Karpas-422 (cell line): ENCODE data around the gene ARID3A. TPM values are rescaled to one million over a fixed set of nuclear protein-coding genes. Genes with fewer than 3 reads are reported as not detected.

ENCODE experiments used
- DNase-seq: peaks from one replicate; pipeline ENCODE4 v3.0.0-alpha.2; 2015
- H2AFZ ChIP-seq: fragments of 200-600 bp; sonication (generic); 2 replicates; pipeline ENCODE4 v1.6.1; 2014; ENCODE audit warnings: antibody characterized with exemption, low read length, mixed read lengths
- H3K27ac ChIP-seq: fragments of 200-600 bp; sonication (generic); 2 replicates; pipeline ENCODE4 v1.5.1; 2014; ENCODE audit warnings: mild to moderate bottlenecking, low read length, moderate library complexity
- H3K27me3 ChIP-seq: fragments of 200-600 bp; sonication (generic); 2 replicates; pipeline ENCODE4 v1.6.1; 2014; ENCODE audit warnings: low read length, mixed read lengths
- H3K36me3 ChIP-seq: fragments of 200-600 bp; sonication (generic); 2 replicates; pipeline ENCODE4 v1.6.1; 2014; ENCODE audit warnings: low read length, mixed read lengths; ENCODE audit not compliant: insufficient read depth
- H3K4me1 ChIP-seq: fragments of 200-600 bp; sonication (generic); 2 replicates; pipeline ENCODE4 v1.6.1; 2014; ENCODE audit warnings: mild to moderate bottlenecking, low read length, mixed read lengths
- H3K4me2 ChIP-seq: fragments of 200-600 bp; sonication (generic); 2 replicates; pipeline ENCODE4 v1.6.1; 2014; ENCODE audit warnings: low read length, low read depth, mild to moderate bottlenecking; ENCODE audit not compliant: poor library complexity, severe bottlenecking
- H3K4me3 ChIP-seq: fragments of 200-600 bp; sonication (generic); 2 replicates; pipeline ENCODE4 v1.5.1; 2014; ENCODE audit warnings: mild to moderate bottlenecking, antibody characterized with exemption, low read length, mixed read lengths
- H3K79me2 ChIP-seq: fragments of 200-600 bp; sonication (generic); 2 replicates; pipeline ENCODE4 v1.6.1; 2014; ENCODE audit warnings: mild to moderate bottlenecking, low read length, mixed read lengths
- H3K9ac ChIP-seq: fragments of 200-600 bp; sonication (generic); 2 replicates; pipeline ENCODE4 v1.6.0; 2014; ENCODE audit warnings: low read length
- H3K9me2 ChIP-seq: fragments of 200-600 bp; sonication (generic), shearing (Covaris generic); replicated peaks from 2 replicates; pipeline ENCODE4 v1.6.0; 2014; ENCODE audit warnings: mild to moderate bottlenecking, low read length, moderate library complexity; ENCODE audit not compliant: insufficient read depth
- H3K9me3 ChIP-seq: fragments of 300-700, 200-600 bp; sonication (generic); 2 replicates; pipeline ENCODE4 v1.6.1; 2014; ENCODE audit warnings: low read length, mixed read lengths
- H4K20me1 ChIP-seq: fragments of 200-600 bp; sonication (generic); 2 replicates; pipeline ENCODE4 v1.6.1; 2014; ENCODE audit warnings: mild to moderate bottlenecking, antibody characterized with exemption, low read length, low read depth; ENCODE audit not compliant: insufficient read depth
- total RNA-seq: library from RNA; depleted of rRNA; stranded (reverse); fragments of >200 nt; shearing (Covaris generic); gene quantifications from 2 replicates; pipeline ENCODE4 v1.2.3, GENCODE V29; 2014; ENCODE audit warnings: low replicate concordance

The ARID3A gene
- total RNA-seq, 1 experiment from 2014 or later = 2.0 TPM

DNA sequence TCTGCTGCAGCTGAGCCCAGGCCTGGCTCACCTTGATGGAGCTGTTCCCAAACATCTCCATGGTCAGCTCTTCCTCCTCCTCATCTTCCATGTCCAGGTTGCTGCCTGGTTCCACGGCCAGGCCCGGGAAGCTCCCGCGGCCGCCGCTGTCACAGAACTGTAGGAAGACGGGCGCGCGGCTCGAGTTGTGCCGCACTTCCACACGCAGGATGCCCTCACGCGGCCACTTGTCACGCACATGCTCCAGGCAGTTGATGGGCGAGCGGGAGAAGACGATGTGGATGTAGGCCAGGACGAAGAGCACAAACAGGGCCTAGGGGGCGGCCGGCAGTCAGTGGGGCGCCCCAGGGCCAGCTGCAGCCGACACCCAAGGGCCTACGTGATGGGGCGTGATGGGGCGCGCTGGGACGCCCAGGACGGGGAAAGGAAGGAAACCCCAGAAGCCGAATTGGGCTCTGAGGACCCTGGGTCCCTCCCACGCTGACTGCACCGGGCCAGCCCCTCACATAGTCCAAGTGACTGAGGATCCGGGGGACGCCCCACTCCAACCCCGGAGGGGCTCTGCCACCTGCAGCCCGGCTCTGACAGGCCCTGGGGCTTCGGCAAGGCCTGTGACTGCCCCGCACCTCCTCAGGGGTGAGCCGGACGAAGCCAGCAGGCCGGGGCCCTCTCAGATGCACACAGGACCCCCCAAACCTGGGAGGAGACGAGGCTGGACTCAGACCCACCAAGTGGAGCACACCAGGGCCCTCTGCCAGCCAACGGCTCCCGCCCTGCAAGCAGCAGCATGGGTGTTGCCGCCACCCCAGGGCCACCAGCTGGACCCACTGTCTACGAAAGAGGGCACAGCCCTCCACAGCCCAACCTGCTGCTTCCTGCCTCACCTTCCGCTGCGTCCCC lies 88.6 kb downstream of the ARID3A start:
- H2AFZ ChIP-seq = no peak overlapping the region
- H4K20me1 ChIP-seq = peaks cover 54% of the 10 kb centered on the region

DNA sequence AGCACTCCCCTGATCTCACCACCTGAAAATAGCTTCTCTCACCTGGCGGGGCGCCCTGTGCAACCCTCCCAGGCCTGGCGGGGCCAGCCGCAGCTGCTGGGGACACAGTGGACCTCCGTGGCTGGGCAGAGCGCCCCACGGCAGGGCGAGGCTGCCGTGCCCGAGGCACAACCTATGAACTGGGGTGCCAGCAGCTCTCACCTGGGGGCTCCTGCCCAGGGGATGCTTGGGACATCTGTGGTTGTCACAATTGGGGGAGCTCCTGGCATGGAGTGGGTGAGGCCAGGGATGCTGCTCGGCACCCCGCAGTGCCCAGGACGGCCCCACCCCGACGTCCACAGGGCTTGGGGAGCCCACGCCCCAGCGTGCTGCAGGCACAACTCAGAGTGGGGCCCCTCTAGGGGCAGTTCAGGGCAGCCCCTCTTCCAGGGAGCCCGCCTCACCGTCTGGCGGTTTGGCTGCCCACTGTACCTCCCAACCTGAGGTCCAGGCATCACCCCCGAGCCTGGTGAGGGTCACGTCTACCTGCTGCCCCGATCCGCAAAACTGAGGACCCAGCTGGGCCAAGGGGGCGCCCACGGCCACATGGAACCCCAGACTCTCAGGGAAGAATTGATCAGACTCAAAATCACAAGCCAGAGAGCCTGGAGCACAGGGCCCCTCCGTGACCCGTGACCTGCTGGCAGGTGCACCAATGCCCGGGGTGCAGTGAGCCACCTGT lies 89.4 kb downstream of the ARID3A start:
- no peaks in the 10 kb centered on the region for H3K9me2 ChIP-seq
- H3K4me3 ChIP-seq = no peak overlapping the region
- no peaks in the 10 kb centered on the region for H3K27me3 ChIP-seq
- H3K36me3 ChIP-seq = no peaks in the 10 kb centered on the region
- H3K79me2 ChIP-seq = peaks cover 58% of the 10 kb centered on the region
- H3K27ac ChIP-seq = no peak overlapping the region
- no peak overlapping the region for H2AFZ ChIP-seq
- DNase-seq = no peak
- H3K4me1 ChIP-seq = peaks cover 36% of the 10 kb centered on the region
- no peak overlapping the region for H3K4me2 ChIP-seq
- peaks cover 62% of the 10 kb centered on the region for H4K20me1 ChIP-seq
- no peaks in the 10 kb centered on the region for H3K9me3 ChIP-seq
- H3K9ac ChIP-seq = no peak overlapping the region

More for the DNA sequence above, 88.6 kb downstream of the ARID3A start:
- Histone ChIP-seq H3K9ac (no peak overlapping the region), H3K4me1 (peaks cover 32% of the 10 kb centered on the region), H3K9me2 (no peaks in the 10 kb centered on the region), H3K27me3 (no peaks in the 10 kb centered on the region), H3K27ac (no peak overlapping the region), H3K9me3 (no peaks in the 10 kb centered on the region), H3K4me3 (no peak overlapping the region), H3K4me2 (no peak overlapping the region), H3K79me2 (peaks cover 50% of the 10 kb centered on the region), H3K36me3 (no peaks in the 10 kb centered on the region)
- no peak for DNase-seq

DNA sequence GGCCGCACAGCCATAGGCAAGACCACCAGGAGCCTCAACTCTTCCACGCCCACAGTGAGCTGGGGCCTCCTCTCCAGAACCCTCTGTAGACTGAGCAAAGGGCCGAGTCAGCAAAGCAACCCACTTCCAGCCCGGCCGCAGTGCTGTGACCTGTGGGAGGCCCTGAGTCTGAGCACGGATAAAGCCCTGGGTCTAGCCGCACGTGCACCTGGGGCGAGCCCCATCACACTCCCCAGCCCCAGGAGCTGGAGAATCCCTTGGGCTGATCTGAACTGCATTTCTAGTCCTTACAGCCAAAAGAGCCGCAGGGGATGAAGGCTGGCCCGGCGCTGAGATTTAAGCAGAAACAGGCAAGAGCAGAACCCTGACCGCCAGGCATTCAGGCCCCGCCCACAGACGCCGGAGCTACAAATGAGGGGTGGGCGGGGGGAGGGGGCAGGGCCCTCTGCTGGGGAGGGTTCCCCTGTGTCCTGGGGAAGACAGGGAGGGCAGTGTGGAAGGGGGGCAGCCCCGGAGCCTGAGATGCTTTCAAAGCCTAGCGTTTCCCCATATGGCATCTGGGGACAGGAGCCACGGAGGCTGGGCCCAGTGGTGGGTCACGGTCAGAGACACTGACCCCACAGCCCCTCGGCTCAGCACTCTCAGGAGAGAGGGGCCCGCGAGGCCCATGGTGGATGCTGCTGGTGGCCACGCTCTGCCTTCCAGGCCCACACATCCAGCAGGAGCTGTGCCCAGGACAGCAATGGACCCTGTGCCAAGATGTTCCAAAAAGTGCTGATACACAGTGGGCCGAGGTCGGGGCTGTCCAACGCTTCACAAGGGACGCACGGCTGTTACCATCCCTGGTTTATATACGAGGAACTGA lies 90.2 kb downstream of the ARID3A start:
- DNase-seq = no peak
- Histone ChIP-seq H3K9ac (no peak overlapping the region; the same call in 1 of the 2 replicates), H3K9me3 (no peaks in the 10 kb centered on the region), H3K27me3 (no peaks in the 10 kb centered on the region), H3K9me2 (no peaks in the 10 kb centered on the region), H3K4me2 (no peak overlapping the region), H3K4me3 (no peak overlapping the region), H3K79me2 (peaks cover 64% of the 10 kb centered on the region), H3K4me1 (peaks cover 36% of the 10 kb centered on the region), H2AFZ (no peak overlapping the region), H3K36me3 (no peaks in the 10 kb centered on the region), H3K27ac (no peak overlapping the region), H4K20me1 (peaks cover 66% of the 10 kb centered on the region)

DNA sequence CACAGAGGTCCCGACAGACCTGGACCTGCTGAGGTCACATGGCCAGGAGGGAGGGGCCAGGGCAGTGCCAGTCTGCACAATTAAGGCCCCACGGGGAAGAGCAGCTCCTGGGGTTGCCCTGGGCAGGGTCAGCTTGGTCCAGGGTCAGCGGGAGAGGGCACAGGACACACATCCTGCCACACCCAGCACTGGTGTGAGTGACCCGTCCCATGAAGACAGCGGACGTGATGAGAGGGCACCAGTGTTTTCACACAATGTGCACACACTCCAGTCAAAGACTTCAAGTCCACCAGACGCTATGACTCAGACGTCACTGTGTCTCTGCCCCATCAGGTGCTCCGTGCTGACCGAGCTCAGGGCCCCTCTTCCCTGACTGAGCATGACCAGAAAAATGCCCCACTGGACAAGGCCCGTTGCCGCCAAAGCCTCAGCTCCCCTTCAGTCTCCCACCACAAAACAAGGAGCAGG lies 90.8 kb downstream of the ARID3A start:
- Histone ChIP-seq H3K9me3 (no peaks in the 10 kb centered on the region), H3K27ac (no peak overlapping the region), H3K36me3 (no peaks in the 10 kb centered on the region), H3K9ac (peak overlapping the region; percentile 100), H2AFZ (no peak overlapping the region), H3K4me3 (no peak overlapping the region; the same call in 1 of the 2 replicates), H3K9me2 (no peaks in the 10 kb centered on the region), H3K4me1 (peaks cover 41% of the 10 kb centered on the region), H3K27me3 (no peaks in the 10 kb centered on the region), H3K4me2 (peak overlapping the region; percentile 75), H4K20me1 (peaks cover 66% of the 10 kb centered on the region), H3K79me2 (peaks cover 64% of the 10 kb centered on the region)
- no peak for DNase-seq

DNA sequence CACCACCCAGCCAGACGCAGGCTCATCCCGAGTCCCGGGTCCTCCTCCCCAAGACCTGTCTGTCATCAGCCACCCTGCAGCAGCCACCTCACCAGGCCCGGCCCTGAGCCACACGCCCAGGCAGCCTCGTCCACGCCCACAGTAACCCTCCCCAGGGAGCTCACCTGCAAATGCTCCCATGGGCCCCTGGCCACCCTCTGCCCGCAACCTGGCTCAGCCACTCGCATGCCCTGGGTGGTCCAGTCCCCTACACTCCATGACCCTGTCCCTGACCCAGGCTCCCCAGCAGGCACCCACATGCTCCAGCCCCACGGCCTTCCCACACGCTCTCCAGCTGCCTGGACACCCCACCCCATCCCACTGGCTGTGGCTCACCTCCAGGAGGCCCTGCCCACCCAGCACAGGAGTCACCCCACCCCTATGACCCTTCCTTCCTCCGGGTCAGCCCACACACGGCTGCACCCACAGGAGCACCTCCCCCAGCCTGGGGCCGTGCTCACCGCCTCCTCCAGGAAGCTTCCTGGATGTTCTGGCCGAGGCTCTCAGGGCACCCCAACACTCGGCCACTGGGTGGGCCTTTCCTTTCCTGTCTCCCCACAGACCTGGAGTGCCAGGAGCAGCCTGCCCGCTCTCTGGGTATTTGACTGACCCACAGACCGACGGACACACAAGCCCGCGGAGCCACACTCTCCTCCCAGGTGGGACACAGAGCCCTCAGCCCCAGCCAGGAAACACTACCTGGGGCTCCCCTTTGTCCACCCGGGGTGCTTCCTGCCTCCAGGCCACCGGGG lies 91.5 kb downstream of the ARID3A start:
- 0 out of 2 replicates have a peak overlapping the region, but pooled peaks have one; percentile 6 for H3K27ac ChIP-seq
- peaks cover 46% of the 10 kb centered on the region for H3K4me1 ChIP-seq
- peak; percentile 69 for DNase-seq
- H3K27me3 ChIP-seq = no peaks in the 10 kb centered on the region
- H3K9ac ChIP-seq = peak overlapping the region; percentile 100
- no peak overlapping the region for H2AFZ ChIP-seq
- peak overlapping the region; percentile 99; the same call in 1 of the 2 replicates for H3K4me3 ChIP-seq
- peaks cover 66% of the 10 kb centered on the region for H4K20me1 ChIP-seq
- H3K79me2 ChIP-seq = peaks cover 64% of the 10 kb centered on the region
- H3K9me2 ChIP-seq = no peaks in the 10 kb centered on the region
- H3K36me3 ChIP-seq = no peaks in the 10 kb centered on the region
- peak overlapping the region; percentile 75 for H3K4me2 ChIP-seq
- no peaks in the 10 kb centered on the region for H3K9me3 ChIP-seq

DNA sequence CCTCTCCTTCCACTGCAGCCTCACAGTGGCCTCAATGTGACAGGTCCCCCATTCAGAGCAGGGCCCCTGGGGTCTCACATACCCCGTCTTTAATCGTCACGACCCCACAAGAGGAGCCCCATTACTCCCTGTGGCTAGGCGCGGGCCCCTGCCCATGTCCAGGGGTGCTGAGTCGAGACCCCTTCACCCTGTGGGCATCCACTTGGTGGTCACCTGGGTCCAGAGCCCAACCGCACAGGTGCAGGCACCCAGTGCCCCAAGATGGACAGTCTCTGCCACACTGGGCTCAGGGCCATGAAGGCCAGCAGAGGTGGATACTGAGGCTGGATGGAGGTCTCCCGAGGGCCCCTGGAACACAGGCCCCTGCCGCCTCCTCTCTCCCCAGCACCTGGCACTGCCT lies 92.1 kb downstream of the ARID3A start:
- no peak overlapping the region for H2AFZ ChIP-seq
- H3K36me3 ChIP-seq = no peaks in the 10 kb centered on the region
- no peaks in the 10 kb centered on the region for H3K27me3 ChIP-seq
- peak overlapping the region; percentile 75 for H3K4me2 ChIP-seq
- peaks cover 52% of the 10 kb centered on the region for H3K4me1 ChIP-seq
- H3K27ac ChIP-seq = no peak overlapping the region
- peaks cover 66% of the 10 kb centered on the region for H4K20me1 ChIP-seq
- peaks cover 64% of the 10 kb centered on the region for H3K79me2 ChIP-seq
- no peak for DNase-seq
- no peaks in the 10 kb centered on the region for H3K9me2 ChIP-seq
- no peaks in the 10 kb centered on the region for H3K9me3 ChIP-seq
- H3K4me3 ChIP-seq = peak overlapping the region; percentile 99; the same call in 1 of the 2 replicates
- H3K9ac ChIP-seq = peak overlapping the region; percentile 100

DNA sequence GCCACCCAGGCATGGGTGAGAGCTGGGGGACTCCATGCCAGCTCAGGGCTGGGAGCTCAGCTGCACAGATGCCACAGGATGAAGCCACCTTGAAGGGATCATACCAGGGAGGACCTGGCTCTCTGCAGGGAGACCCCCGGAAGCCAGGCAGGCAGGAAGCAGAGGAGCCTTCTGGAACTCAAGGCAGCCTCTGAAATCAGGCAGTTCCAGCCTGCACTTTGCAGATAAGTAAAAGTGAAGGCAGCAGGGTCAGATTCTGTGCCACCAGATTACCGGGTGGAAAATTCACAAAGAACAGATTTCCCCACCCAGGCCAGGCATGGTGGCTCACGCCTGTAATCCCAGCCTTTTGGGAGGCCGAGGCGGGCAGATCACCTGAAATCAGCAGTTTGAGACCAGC lies 92.6 kb downstream of the ARID3A start:
- H3K27me3 ChIP-seq = no peaks in the 10 kb centered on the region
- H2AFZ ChIP-seq = no peak overlapping the region
- 0 out of 2 replicates have a peak overlapping the region, but pooled peaks have one; percentile 13 for H3K27ac ChIP-seq
- H3K79me2 ChIP-seq = peaks cover 64% of the 10 kb centered on the region
- no peaks in the 10 kb centered on the region for H3K36me3 ChIP-seq
- no peaks in the 10 kb centered on the region for H3K9me3 ChIP-seq
- no peaks in the 10 kb centered on the region for H3K9me2 ChIP-seq
- peaks cover 54% of the 10 kb centered on the region for H3K4me1 ChIP-seq
- peak overlapping the region; percentile 99 for H3K4me3 ChIP-seq
- H3K9ac ChIP-seq = peak overlapping the region; percentile 100
- H3K4me2 ChIP-seq = peak overlapping the region; percentile 75
- peaks cover 66% of the 10 kb centered on the region for H4K20me1 ChIP-seq
- no peak for DNase-seq
